Measurements from ENCODE around the gene ATP4B. TPM values are rescaled to one million over a fixed set of nuclear protein-coding genes. Genes with fewer than 3 reads are reported as not detected.

The ATP4B gene
- total and polyA plus RNA-seq, 2 experiments from 2014 or later, result not detected

- Histone ChIP-seq H3K4me3 (no peak within 1 kb of the TSS), H3K4me2 (ENCODE audit: unreplicated experiment) (no peak within 1 kb of the TSS), H3K9ac (no peak within 1 kb of the TSS), H2AFZ (no peak within 1 kb of the TSS), H4K20me1 (ENCODE audit: insufficient read depth) (no peaks in the 10 kb centered on the region), H3K36me3 (ENCODE audit: low read depth) (no peaks in the 10 kb centered on the region), H3K9me3 (ENCODE audit: low read depth) (no peaks in the 10 kb centered on the region), H3K27ac (no peak within 1 kb of the TSS), H3K27me3 (replicated peaks; ENCODE audit: insufficient read depth) (peaks cover 8% of the 10 kb centered on the region), H3K79me2 (ENCODE audit: insufficient read depth) (no peaks in the 10 kb centered on the region), H3F3A (ENCODE audit: insufficient read depth) (no peaks in the 10 kb centered on the region; the same call in 1 of the 2 replicates), H3K9me2 (ENCODE audit: insufficient read depth) (no peaks in the 10 kb centered on the region), H3K4me1 (ENCODE audit: insufficient read depth) (no peaks in the 10 kb centered on the region)
- TF ChIP-seq EZH2phosphoT487 (IDR thresholded peaks at IDR 0.05; ENCODE audit: insufficient read depth, low read depth), result no peak
- no peak for TF ChIP-seq EZH2 (IDR thresholded peaks at IDR 0.05; ENCODE audit: insufficient read depth, poor library complexity, severe bottlenecking)
- in situ Hi-C loops (cut with MboI), result no loop called here
- DNase-seq, result no peak
- 69 to 70% methylated on average over 31 to 32 of the region's 32 CpGs for WGBS, 2 experiments (ENCODE audit: low coverage in 1 of 2, low lambda C conversion rate in 2 of 2, missing lambda C conversion rate in 2 of 2)
These were observed 9.1 kb upstream of the ATP4B start, which contains the start of gene GRK1 for GRCh38 chr13:113666951-113667701. GRK1 (plus strand) TSS chr13:113667219; CDS start chr13:113667387, 168 bp downstream.

GRCh38 chr13:113666329-113666670 is 8.3 kb upstream of the ATP4B start:
- no peak overlapping the region for H3K4me2 ChIP-seq (ENCODE audit: unreplicated experiment)
- H3K27ac ChIP-seq, result no peak overlapping the region
- TF ChIP-seq EZH2phosphoT487 (IDR thresholded peaks at IDR 0.05; ENCODE audit: insufficient read depth, low read depth) (no peak), EZH2 (IDR thresholded peaks at IDR 0.05; ENCODE audit: insufficient read depth, poor library complexity, severe bottlenecking) (no peak)
- no peaks in the 10 kb centered on the region for H3K9me3 ChIP-seq (ENCODE audit: low read depth)
- no peaks in the 10 kb centered on the region for H4K20me1 ChIP-seq (ENCODE audit: insufficient read depth)
- no peaks in the 10 kb centered on the region for H3K9me2 ChIP-seq (ENCODE audit: insufficient read depth)
- no peaks in the 10 kb centered on the region for H3K79me2 ChIP-seq (ENCODE audit: insufficient read depth)
- in situ Hi-C loops (cut with MboI), result no loop called here
- H3K9ac ChIP-seq, result no peak overlapping the region
- H3F3A ChIP-seq (ENCODE audit: insufficient read depth), result no peaks in the 10 kb centered on the region; the same call in 1 of the 2 replicates
- no peaks in the 10 kb centered on the region for H3K4me1 ChIP-seq (ENCODE audit: insufficient read depth)
- no peak for DNase-seq
- H3K27me3 ChIP-seq (replicated peaks; ENCODE audit: insufficient read depth), result peaks cover 8% of the 10 kb centered on the region
- H2AFZ ChIP-seq, result no peak overlapping the region
- WGBS, 2 experiments (ENCODE audit: low coverage in 1 of 2, low lambda C conversion rate in 2 of 2, missing lambda C conversion rate in 2 of 2), result 90 to 95% methylated on average over 2 of the region's 2 CpGs
- H3K36me3 ChIP-seq (ENCODE audit: low read depth), result no peaks in the 10 kb centered on the region
- H3K4me3 ChIP-seq, result no peak overlapping the region

DNA sequence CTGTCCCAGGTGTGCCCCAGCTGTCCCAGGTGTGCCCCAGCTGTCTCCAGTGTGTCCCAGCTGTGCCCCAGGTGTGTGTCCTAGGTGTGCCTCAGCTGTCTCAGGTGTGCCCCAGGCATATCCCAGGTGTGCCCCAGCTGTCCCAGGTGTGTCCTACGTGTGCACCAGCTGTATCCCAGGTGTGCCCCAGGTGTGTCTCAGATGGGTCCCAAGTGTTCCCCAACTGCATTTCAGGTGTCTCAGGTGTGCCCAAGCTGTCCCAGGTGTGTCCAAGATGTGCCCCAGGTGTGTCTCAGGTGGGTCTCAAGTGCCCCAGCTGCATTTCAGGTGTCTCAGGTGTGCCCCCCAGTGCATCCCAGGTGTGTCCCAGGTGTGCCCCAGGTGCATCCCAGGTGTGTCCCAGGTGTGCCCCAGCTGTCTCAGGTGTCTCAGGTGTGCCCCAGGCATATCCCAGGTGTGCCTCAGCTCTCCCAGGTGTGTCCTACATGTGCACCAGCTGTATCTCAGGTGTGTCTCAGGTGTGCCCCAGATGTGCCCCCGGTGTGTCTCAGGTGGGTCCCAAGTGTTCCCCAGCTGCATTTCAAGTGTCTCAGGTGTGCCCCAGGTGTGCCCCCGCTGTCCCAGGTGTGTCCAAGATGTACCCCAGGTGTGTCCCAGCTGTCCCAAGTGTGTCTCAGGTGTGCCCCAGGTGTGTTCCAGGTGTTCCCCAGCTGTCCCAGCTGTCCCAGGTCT is 7.8 kb upstream of the ATP4B start:
- Histone ChIP-seq H3K4me1 (ENCODE audit: insufficient read depth) (no peaks in the 10 kb centered on the region), H2AFZ (no peak overlapping the region), H4K20me1 (ENCODE audit: insufficient read depth) (no peaks in the 10 kb centered on the region), H3K9me2 (ENCODE audit: insufficient read depth) (no peaks in the 10 kb centered on the region), H3K27me3 (replicated peaks; ENCODE audit: insufficient read depth) (peaks cover 8% of the 10 kb centered on the region), H3K36me3 (ENCODE audit: low read depth) (no peaks in the 10 kb centered on the region), H3K4me3 (no peak overlapping the region), H3K4me2 (ENCODE audit: unreplicated experiment) (no peak overlapping the region), H3K9me3 (ENCODE audit: low read depth) (no peaks in the 10 kb centered on the region), H3K9ac (no peak overlapping the region), H3K27ac (no peak overlapping the region), H3K79me2 (ENCODE audit: insufficient read depth) (no peaks in the 10 kb centered on the region), H3F3A (ENCODE audit: insufficient read depth) (no peaks in the 10 kb centered on the region; the same call in 1 of the 2 replicates)
- TF ChIP-seq EZH2 (IDR thresholded peaks at IDR 0.05; ENCODE audit: insufficient read depth, poor library complexity, severe bottlenecking) (no peak), EZH2phosphoT487 (IDR thresholded peaks at IDR 0.05; ENCODE audit: insufficient read depth, low read depth) (no peak)
- in situ Hi-C loops (cut with MboI), result no loop called here
- DNase-seq, result no peak
- WGBS, 2 experiments (ENCODE audit: low coverage in 1 of 2, low lambda C conversion rate in 2 of 2, missing lambda C conversion rate in 2 of 2), result 57 to 89% methylated on average over 1 to 2 of the region's 3 CpGs

- no peaks in the 10 kb centered on the region for H3K4me1 ChIP-seq (ENCODE audit: insufficient read depth)
- no peak overlapping the region for H2AFZ ChIP-seq
- DNase-seq, result no peak
- H3K36me3 ChIP-seq (ENCODE audit: low read depth), result no peaks in the 10 kb centered on the region
- in situ Hi-C loops (cut with MboI), result no loop called here
- no peaks in the 10 kb centered on the region for H3K9me2 ChIP-seq (ENCODE audit: insufficient read depth)
- no peaks in the 10 kb centered on the region; the same call in 1 of the 2 replicates for H3F3A ChIP-seq (ENCODE audit: insufficient read depth)
- 50 to 52% methylated on average over 21 of the region's 21 CpGs for WGBS, 2 experiments (ENCODE audit: low coverage in 1 of 2, low lambda C conversion rate in 2 of 2, missing lambda C conversion rate in 2 of 2)
- H3K9me3 ChIP-seq (ENCODE audit: low read depth), result no peaks in the 10 kb centered on the region
- H3K27ac ChIP-seq, result no peak overlapping the region
- no peaks in the 10 kb centered on the region for H4K20me1 ChIP-seq (ENCODE audit: insufficient read depth)
- no peak overlapping the region for H3K4me3 ChIP-seq
- no peaks in the 10 kb centered on the region for H3K79me2 ChIP-seq (ENCODE audit: insufficient read depth)
- TF ChIP-seq EZH2phosphoT487 (IDR thresholded peaks at IDR 0.05; ENCODE audit: insufficient read depth, low read depth), result no peak
- no peak for TF ChIP-seq EZH2 (IDR thresholded peaks at IDR 0.05; ENCODE audit: insufficient read depth, poor library complexity, severe bottlenecking)
- no peak overlapping the region for H3K9ac ChIP-seq
- peaks cover 8% of the 10 kb centered on the region for H3K27me3 ChIP-seq (replicated peaks; ENCODE audit: insufficient read depth)
- no peak overlapping the region for H3K4me2 ChIP-seq (ENCODE audit: unreplicated experiment)
These were observed 7.0 kb upstream of the ATP4B start for GRCh38 chr13:113664751-113665596.

Data from GM23248 (cell line).